HG02970 (cell line): ENCODE measurements around the gene APLN.

ENCODE experiments used
- ATAC-seq: cut with Tn5 transposase; IDR thresholded peaks from one replicate; pipeline ENCODE4 v1.9.1; 2021; ENCODE audit warnings: mild to moderate bottlenecking, moderate library complexity, moderate number of reproducible peaks; ENCODE audit not compliant: unreplicated experiment, low FRiP score

The APLN gene

DNA sequence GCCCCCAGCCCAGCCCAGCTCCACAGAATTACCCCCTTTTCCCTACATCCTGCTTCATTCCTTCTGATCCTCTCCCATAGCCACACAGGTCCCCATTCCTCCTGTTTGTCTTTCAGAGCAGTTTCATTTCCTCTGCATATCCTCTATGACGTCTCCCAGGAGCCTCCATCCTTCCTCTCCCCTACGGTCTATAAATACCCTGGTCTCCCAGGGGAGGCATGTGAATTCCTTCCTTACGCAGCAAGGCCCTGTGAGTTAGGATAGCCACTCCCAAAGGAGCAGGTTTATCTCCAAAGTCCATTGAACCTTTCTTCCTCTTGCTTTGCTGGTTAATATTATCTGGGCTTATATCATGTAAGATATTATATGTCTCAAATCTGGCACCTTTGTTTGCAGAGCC is 8.4 kb upstream of the APLN start:
- ATAC-seq = no peak

DNA sequence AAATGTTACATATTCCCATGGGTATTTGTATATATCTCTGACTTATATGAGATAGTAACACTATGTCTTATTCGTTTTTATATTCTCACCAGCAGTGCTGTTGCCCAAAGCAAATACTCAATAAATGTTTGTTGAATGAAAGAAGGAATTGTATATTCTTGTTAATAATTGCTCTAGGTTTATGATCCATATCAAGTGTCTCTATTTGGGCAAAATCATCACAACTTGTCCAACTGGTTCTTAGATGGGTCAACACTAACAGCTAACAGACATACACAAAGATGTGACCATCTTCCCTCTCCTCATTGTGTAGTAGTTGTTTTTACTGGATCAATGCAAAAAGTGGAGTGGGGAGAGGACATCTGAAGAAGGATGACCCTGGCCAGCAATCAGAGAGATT is 6.6 kb upstream of the APLN start:
- ATAC-seq = no peak

DNA sequence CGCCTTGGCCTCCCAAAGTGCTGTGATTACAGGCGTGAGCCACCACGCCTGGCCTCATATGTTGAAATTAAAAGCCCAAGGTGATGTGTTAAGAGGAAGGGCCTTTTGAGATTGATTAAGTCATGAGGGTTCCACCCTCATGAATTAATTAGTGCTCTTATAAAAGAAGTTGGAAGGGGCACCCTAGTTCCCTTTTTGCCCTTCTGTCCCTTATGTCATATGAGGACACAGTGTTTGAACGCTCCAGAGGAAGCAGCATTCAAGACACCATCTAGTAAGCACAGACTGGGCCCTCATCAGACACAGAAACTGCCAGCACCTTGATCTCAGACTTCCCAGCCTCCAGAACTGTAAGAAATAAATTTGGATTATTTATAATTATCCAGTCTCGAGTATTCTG is 5.1 kb upstream of the APLN start:
- no peak for ATAC-seq

DNA sequence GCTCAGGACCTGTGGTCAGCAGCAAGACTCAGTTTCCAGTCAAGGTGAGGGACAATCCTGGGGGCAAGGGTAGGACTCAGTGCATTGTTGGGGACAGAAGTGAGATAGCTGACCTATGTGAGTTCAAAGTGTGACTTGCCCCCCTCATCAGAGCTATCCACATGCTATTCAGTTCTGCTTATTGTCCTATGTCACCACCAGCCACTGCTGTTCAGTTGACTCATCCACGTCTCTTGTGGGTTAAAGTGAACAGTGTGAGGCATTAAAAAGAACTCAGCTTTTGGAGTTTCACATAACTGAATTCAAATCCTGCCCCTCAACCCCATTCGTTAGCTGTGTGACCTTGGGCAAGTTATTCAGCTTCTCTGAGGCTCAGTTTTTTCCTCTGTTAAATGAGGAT is 4.4 kb upstream of the APLN start:
- ATAC-seq = no peak

DNA sequence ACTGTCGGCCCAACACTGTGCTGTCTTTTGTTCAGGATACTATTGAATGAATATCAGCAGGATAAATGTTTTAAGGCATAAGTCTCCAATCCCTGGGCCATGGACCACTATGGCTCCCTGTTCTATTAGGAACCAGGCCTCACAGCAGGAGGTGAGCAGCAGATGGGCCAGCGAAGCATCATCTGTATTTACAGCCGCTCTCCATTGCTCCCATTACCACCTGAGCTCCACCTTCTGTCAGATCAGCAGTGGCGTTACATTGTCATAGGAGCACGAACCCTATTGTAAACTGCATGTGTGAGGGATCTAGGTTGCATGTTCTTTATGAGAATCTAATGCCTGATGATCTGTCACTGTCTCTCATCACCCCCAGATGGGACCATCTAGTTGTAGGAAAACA is 3.7 kb upstream of the APLN start:
- no peak for ATAC-seq

DNA sequence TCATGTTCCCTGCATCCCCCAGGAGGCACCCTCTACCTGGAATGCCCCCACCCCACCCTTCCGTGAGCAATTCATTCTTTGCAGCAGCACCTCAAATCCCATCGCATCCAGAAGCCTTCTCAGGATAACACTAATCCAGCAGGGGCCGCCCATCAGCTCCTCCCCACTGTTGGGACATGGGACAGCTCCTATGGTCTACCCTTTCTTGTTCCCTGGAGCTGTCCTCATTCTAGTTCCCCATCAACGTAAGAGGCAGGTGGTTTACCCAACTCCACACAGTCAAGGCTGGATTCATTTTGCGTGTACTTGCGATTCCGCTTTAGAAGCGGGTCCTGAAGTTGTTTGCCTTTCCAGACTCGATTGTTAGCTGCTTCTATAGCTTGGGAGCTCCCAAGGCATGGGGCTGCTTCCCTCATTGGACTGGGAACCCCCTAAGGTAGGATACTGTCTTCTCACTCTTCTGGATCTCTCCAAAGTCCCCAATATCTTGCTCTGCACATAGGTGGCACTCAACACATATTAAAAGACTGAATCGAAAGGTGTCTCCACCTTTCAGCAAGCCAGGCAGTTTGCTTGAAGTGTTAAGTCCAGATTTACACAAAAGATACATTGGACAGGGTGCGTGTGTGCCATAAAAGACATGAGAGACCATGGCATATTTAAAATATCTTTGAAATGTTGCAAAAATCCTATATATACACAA is 942 bp upstream of the APLN start:
- ATAC-seq = no peak

DNA sequence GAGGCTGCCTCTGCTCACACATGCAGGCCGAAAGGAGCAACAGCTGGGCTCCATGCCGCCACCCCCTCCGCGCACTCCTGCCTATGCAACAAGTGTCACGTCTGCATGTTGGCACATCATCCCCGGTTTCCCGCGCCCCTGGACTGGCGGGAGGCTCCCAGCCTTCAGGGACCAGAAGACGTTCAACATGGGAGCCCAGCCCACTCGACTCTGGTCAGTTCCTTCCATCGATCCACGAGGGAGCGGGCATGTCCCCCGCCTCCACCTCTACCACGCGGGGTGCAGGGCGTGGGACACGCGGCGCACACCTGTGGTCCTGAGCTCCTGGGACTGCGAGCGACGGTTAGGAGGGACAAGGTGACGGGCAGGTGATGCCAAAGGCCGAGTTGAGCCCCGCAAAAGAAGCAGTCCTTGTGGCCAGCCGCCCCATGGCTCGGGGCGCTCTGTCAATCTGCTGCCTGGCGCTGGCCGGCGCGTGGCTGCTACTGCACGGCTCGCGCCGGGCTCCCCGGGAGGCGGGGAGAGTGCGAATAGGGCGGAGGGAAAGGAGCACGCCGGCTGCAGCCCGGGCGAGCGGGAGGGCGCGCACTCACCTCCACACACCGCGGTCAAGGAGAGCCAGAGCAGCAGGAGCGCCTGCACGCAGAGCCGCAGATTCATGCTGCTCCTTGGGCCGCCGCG is 645 bp downstream of the APLN start:
- ATAC-seq = no peak

DNA sequence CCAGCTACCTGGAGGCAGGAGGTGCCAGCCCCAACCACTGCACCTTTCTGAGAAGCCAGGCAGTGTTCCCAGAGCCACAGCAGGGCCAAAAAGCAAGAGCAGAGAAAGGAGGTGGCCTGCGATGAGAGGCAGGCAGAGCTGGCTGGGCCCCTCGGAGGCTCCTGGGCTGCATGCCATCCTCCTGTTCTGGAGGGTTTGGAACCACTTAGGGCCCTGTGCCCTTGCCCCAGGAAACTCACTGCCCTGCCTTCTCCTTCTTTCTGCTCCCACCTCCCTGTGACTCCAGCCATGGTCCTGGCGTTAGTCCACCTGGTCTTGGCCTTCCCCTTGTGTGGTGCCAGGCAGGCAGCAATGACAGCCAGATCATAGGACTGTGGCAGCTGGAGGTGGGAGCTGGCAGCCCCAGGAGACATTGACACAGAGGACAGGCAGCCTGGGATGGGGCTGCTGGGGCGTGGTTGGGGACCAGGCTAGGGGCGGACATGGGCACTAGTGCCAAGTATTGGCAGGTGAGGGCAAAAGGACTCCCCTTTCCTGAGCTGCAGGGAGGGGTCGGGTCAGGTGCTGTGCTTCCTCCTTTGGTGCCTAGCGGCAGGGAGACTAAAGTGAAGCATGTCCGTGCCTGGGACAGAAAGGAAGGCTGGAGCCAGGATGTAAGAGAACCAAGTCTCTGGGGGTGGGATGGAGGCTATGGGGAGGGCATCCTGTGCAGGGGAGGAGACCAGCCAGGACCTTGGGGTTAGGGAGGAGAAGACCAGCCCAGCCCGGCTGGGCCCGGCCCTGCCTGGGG is 1.4 kb downstream of the APLN start:
- no peak for ATAC-seq

DNA sequence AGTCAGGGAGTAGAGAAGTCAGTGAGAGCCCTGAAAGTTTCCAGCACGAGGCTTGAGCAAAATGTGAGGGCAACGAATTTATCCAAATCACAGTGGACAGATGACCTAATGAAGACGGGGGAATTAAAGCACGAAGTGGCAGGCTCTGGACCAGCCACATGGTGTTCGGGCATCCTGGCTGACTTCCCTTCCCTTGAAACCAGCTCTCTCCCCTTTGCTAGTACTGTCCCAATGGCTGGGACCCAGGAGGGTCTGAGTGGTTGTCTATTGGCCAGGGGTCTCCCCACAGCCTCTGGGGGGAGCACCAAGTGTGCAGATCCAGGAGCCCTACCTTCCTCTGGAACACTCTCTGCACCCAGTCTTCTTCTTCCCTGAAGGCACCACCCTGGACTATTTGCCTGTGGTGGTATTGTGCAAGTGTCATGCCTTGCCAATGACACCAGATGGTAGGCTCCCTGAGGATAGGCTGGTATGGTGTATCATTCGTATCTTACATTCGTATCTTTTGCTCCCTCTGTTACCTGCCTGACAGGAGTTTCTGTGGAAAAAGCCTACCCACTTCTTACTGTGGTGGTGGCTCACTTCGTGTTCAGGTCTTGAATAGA is 2.1 kb downstream of the APLN start:
- ATAC-seq = no peak

DNA sequence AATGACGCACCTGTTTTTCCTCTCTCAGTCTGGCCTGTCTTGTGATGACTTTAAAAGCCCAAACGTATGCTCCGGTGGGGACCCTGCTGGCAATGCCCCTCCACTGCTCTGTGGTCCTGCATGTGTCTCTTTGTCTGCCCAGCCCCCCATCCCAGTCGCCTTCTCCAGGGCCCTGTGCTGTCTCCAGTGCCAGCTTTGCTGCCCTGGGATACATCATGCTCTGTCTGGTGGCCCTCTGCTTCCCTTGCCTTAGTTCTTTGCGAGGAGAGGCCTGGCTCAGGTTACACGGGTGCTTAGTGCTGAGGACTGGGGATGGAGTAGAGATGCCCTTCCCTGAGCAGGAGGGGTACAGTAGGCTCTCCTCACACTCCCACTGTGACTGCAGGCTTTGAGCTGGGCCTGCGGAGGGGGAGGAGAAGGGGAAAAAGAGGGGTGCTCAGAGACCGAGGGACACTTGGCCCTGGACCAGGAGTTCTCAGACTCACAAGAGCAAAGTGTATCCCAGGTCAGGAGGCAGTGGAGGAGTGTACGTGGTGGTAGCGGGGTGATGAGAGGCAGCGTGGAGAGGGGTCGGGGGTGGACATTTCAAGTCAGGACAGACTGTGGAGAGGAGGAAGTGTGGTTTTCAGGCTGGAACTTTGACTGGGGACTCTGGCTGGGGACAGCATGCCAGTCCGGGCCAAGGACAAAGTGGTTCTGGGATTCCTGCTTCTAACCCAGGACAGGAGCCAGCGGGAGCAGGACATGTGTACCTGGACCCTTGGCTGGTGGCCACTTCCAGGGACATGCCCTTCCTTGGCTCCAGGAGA is 2.8 kb downstream of the APLN start:
- no peak for ATAC-seq

DNA sequence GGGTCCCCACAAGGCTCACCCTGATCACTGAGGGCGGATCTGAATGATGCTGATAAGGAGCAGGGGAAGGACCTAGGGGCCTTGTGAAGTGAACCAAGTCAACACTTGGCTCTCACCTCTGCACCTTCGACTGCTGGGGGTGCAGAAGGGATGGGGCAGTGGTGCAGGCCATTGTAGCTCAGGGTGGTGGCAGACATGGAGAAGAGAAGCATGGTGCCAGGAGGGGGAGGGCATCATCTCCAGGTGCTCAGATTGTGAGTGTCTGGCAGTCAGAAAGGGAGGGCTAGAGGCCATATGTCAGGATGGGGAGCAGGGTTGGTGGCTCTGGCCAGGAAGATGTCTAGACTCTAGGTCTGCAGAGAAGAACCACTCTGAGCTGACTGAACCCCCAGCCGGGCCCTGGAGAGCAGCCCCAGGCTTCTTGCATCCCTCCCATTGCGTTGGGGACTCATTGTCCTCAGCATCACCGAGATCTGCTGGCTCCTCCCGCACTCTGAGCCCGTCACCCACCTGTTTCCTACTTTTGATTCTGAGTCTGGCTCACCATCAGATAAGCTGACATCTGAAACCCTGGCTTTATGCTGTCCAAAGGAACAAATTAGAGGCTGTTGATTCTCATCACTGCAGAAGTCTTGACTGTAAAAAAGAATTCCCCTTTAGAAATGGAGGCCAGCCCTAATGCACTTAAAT is 3.8 kb downstream of the APLN start:
- ATAC-seq = no peak

DNA sequence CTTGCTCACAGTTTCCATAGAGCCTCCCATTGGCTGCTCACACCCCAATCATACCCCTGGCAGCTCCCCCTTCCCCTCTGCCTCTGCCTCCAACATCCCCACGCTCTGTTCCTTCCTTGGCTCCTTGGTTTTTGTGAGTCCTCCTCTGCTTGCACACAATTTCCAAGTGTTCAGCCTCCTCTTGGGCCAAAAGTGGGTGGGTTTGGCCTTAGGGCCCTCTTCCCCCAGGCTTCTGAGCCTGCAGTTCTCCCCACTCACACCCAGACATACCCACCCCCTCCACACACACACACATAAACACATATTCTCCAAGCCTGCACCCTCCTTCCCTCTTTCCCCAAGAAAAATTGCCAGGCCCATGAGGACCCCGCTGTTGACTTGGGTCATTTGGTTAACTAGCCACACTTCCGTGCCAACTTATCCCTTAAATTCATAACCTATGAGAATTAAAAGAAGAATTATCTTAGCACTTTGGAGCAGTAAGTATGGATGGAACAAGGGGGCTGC is 4.5 kb downstream of the APLN start:
- no peak for ATAC-seq

DNA sequence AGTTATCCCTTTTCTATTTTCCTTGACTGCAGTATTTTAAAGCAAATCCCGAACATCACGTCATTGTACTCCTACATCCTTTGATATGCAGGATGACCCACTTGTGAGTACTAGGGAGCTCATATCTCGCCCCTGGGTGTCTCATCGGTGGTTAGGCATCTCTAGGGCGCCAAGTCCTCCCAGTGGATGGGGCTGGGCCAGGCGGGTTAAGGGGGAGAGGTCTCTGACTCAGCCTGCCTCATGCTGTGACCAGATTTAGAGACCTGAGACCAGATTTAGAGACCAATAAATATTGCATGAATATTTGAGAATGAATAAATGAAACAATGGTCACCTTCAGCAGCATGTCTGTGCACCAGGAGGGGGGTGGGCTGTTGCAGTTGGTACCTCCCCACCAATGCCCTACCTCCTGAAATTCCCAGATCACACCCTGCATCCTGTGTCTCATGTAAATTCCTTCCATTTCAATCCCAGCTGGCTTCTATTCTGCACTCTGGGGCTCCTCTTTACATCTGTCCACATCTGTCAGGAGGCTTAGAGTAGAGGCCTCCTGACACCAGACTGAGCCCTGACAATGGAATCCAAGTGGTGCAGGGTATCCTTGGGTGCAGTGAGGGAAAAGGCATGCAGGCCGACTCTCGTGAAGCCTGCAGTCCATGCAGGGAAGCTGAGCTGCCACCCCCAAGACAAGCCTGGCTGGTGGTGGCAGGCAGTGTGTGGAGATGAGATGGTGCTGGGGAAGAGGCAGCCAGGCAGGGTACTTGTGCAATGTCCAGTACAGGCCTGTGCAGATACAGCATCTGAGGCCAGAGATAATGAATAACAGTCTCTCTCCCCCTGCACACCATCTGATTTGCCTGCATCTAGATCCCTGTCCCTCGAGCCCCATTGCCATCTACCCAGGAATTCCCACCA is 5.2 kb downstream of the APLN start:
- ATAC-seq = no peak

DNA sequence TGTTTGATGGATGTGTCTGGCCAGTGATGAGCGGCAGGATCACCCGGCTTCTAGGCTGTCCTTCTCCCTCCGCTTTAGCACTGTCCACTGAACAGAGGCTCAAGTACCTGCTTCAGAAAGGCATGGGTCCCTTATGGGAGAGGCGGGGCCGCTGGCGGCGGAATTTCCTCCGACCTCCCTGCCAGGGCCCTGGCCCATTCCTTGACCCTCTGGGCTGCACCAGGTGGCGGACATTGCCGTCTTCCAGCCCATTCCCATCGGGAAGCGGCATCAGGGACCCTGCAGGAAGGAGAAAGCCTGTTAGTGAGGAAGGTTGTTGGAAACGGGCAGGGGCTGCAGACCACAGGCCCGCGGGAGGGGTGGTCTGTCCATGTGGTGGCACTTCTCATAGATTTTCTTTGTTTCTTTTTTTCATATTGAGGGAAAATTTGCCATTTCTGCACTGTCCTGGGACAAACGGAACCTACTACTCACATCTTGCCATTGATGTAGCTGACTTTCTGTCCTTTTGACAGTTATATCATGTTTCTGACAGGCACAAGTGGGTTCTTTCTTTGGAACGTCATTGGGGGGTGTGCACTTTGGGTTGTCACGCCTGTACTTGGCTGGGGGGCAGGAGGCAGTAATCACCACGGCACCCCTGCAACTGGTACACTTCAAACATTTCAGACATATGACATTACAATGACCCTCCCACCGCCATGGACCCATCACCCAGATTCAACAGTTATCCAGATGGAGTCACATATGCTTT is 6.1 kb downstream of the APLN start:
- ATAC-seq = no peak

DNA sequence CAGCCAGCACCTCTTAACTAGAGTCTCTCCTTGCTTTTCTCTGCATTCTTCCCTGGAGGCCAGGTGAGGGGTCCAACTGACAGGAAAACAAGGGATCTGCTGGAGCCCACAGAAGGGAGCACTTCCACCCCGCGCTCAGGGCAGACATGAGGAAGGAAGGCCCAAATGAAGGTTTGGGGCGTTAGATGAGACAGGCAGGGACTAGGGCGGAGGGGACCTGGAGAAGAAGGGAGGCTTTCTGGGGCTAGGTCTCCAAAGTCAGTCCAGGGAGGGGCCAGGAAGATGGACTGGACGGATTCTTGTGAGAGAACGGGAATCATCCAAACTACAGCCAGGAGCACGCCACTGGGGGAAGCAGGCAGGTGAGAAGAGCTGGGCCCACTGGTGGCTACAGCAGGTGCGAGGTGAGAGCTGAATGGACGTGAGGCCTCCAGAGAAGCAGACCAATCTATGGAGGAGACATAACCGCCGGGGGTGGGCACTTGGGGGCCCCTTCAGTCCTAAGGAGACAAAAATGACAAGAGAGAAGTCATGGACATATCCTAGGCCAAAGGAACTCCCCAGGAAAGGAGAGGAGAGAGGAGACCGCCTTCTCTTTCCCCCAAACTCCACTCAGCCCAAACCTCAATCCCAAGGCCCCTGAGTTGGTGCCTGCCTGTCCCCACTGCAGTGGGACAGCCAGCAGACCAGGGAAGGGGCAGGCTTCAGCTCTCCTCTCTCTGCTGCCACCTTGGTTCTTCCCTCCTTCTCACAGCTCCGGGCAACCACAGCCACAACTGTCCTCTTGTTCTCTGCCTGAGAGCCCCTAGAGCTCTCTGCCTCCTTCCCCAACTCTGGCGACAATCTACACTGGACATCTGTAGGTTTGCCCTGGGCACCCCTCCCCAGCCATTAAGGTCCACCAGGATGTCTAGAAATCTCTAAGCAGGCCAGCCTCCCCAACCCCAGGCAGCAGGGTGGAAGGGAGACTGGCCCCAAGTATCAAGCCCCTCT is 7.0 kb downstream of the APLN start:
- no peak for ATAC-seq

DNA sequence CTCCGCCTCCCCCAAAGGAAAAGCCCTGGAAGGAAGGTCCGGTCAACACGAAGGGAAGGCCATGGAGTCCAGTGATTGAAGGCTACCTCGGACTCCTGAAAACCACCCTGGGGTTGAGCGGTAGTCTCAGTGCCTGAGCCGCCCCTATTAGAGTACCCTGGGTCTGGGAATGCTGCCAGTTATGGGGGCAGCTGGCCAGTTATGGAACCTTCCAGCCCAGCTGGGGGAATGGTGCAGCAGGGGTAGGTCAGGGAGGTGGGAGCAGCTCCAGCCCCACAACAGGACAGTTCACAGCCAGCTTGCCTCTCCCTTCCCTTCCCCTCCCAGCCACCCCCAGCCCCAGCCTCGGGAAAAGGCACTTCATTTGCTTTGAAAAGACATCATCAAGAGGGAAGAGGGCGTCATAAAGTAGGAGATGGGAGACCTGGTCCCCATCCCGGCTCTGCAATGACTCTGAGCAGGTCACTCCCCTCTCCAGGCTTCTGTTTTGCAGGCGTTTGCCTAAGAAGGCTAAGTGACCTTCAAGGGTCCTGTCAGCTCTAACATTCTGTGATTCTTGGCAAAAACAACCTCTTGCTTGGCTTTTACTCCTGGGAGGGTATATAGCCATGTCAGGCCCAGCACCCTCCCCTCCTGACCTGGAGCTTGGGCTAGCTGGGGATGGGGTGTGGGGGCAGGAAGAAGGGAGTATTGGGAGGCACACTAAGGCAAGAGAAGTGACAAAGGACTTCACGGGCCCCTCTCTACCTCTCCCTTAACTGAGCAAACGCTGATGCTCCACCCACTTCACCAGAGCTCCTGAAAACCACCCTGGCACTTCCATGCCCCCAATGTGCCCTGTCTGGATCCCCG is 8.0 kb downstream of the APLN start:
- no peak for ATAC-seq
